Endothelial cell of umbilical vein (primary cell): ENCODE measurements around the gene COQ8A. TPM values are rescaled to one million over a fixed set of nuclear protein-coding genes. Genes with fewer than 3 reads are reported as not detected.

ENCODE experiments used
- BruUV-seq: library from RNA; stranded (reverse); fragments of 400-500 nt; replicated peaks from 2 replicates; lab custom pipeline; 2021; lab: Mats Ljungman, UMichigan
- CTCF ChIA-PET: fragments of 300-600, 350-600 bp; sonication (Branson Sonifier 250); formaldehyde crosslinking; loops from one replicate; lab custom pipeline; 2021; ENCODE audit warnings: antibody characterized with exemption, inconsistent platforms; lab: Charles Lee
- POLR2A ChIA-PET: fragments of 300-600, 350-600 bp; sonication (Branson Sonifier 250); formaldehyde crosslinking; loops from one replicate; lab custom pipeline; 2021; ENCODE audit warnings: antibody characterized with exemption, inconsistent platforms; lab: Charles Lee
- DNase-seq: peaks from one replicate; pipeline ENCODE4 v3.0.0-alpha.2; 2011; ENCODE audit warnings: low read depth, low spot score
- FAIRE-seq: peaks from 2 replicates; lab custom pipeline; 2011; peaks lifted over from hg19 to GRCh38; lab: Jason Lieb, UNC
- H2AFZ ChIP-seq: 2 replicates; pipeline ENCODE4 v1.6.0; 2012; ENCODE audit warnings: low read depth, low read length, control low read depth, inconsistent platforms
- H3K27ac ChIP-seq: 2 replicates; pipeline ENCODE4 v1.5.1; 2011; ENCODE audit warnings: low read depth, mild to moderate bottlenecking, control low read depth, low read length, moderate library complexity; ENCODE audit not compliant: insufficient read depth
- H3K27me3 ChIP-seq, 2 experiments: 2 replicates each; pipeline versions ENCODE4 v1.6.0 to v1.6.1; 2011; ENCODE audit warnings: low read length in 2 of 2, mixed read lengths in 1 of 2; ENCODE audit not compliant: control insufficient read depth in 2 of 2, insufficient read depth in 2 of 2
- H3K36me3 ChIP-seq, 2 experiments: 2 replicates in 1 of 2; 3 replicates in 1 of 2; pipeline ENCODE4 v1.5.1; 2011; ENCODE audit warnings: low read length in 2 of 2, mild to moderate bottlenecking in 1 of 2, moderate library complexity in 1 of 2; ENCODE audit not compliant: control insufficient read depth in 2 of 2, insufficient read depth in 2 of 2; ENCODE audit errors: extremely low read depth in 1 of 2
- H3K4me1 ChIP-seq: 3 replicates; pipeline ENCODE4 v1.5.1; 2011; ENCODE audit warnings: mild to moderate bottlenecking, low read length; ENCODE audit not compliant: control insufficient read depth, insufficient read depth; ENCODE audit errors: extremely low read depth
- H3K4me2 ChIP-seq: 2 replicates; pipeline ENCODE4 v1.6.1; 2011; ENCODE audit warnings: low read length, control low read depth, mixed read lengths; ENCODE audit not compliant: insufficient read depth
- H3K4me3 ChIP-seq, 3 experiments: fragments of 200-600 bp in 1 of 3; sonication (generic), shearing (Covaris generic) in 1 of 3; replicated peaks in 1 of 3; 2 replicates each; pipeline ENCODE4 v1.5.1; 2011 to 2016; ENCODE audit warnings: control low read depth in 3 of 3, low read length in 3 of 3, mild to moderate bottlenecking in 2 of 3, inconsistent platforms in 1 of 3, low read depth in 1 of 3, moderate library complexity in 1 of 3; ENCODE audit not compliant: insufficient read depth in 1 of 3
- H3K79me2 ChIP-seq: 2 replicates; pipeline ENCODE4 v1.6.0; 2012; ENCODE audit warnings: low read length, inconsistent platforms; ENCODE audit not compliant: control insufficient read depth, insufficient read depth
- H3K9ac ChIP-seq: replicated peaks from 2 replicates; pipeline ENCODE3; 2011; ENCODE audit warnings: low read length, control low read depth; ENCODE audit not compliant: insufficient read depth; ENCODE audit errors: extremely low read depth
- H3K9me1 ChIP-seq: replicated peaks from 3 replicates; pipeline ENCODE4 v1.6.0; 2011; ENCODE audit warnings: mild to moderate bottlenecking, low read length; ENCODE audit not compliant: control insufficient read depth, insufficient read depth; ENCODE audit errors: extremely low read depth
- H3K9me3 ChIP-seq: replicated peaks from 2 replicates; pipeline ENCODE4 v1.5.1; 2012; ENCODE audit warnings: low read length, inconsistent platforms; ENCODE audit not compliant: control insufficient read depth, insufficient read depth
- H4K20me1 ChIP-seq: replicated peaks from 2 replicates; pipeline ENCODE3; 2011; ENCODE audit warnings: mild to moderate bottlenecking, low read length; ENCODE audit not compliant: control insufficient read depth, insufficient read depth; ENCODE audit errors: extremely low read depth
- CTCF ChIP-seq, 2 donors: IDR thresholded peaks; 1 replicate in 1 of 2; 2 replicates in 1 of 2; pipeline ENCODE4 v1.5.1; 2011; ENCODE audit warnings: low read length in 2 of 2, mild to moderate bottlenecking in 2 of 2, moderate library complexity in 2 of 2, control low read depth in 1 of 2, inconsistent platforms in 1 of 2, low read depth in 1 of 2; ENCODE audit not compliant: insufficient read depth in 1 of 2; ENCODE audit errors: extremely low read depth in 1 of 2
- EZH2 ChIP-seq: IDR thresholded peaks from 2 replicates; pipeline ENCODE4 v1.6.1; 2012; ENCODE audit warnings: borderline replicate concordance, low read depth, mild to moderate bottlenecking, moderate library complexity, low read length, inconsistent platforms; ENCODE audit not compliant: severe bottlenecking
- FOS ChIP-seq: IDR thresholded peaks from 2 replicates; pipeline ENCODE4 v1.6.1; 2011; ENCODE audit warnings: mild to moderate bottlenecking, low read length, moderate library complexity, borderline replicate concordance; ENCODE audit not compliant: insufficient read depth
- GATA2 ChIP-seq: IDR thresholded peaks from 2 replicates; pipeline ENCODE4 v1.7.0; 2011; ENCODE audit warnings: low read depth, mild to moderate bottlenecking, moderate library complexity, mixed read lengths, low read length; ENCODE audit not compliant: insufficient read length, insufficient read depth
- JUN ChIP-seq: IDR thresholded peaks from 2 replicates; pipeline ENCODE4 v1.6.1; 2011; ENCODE audit warnings: borderline replicate concordance, low read depth; ENCODE audit not compliant: insufficient read length, insufficient read depth
- MAX ChIP-seq: IDR thresholded peaks from 2 replicates; pipeline ENCODE4 v1.6.1; 2011; ENCODE audit not compliant: insufficient read depth, insufficient read length
- MYC ChIP-seq: IDR thresholded peaks from one replicate; pipeline ENCODE4 v1.6.1; 2011; ENCODE audit warnings: mild to moderate bottlenecking, low read depth, low read length
- POLR2A ChIP-seq: IDR thresholded peaks from 2 replicates; pipeline ENCODE4 v1.6.1; 2012; ENCODE audit warnings: low read depth, mild to moderate bottlenecking, control low read depth, low read length
- POLR2AphosphoS5 ChIP-seq: IDR thresholded peaks from 2 replicates; pipeline ENCODE4 v1.6.1; 2012; ENCODE audit warnings: low read depth, mild to moderate bottlenecking, control low read depth, low read length, moderate library complexity; ENCODE audit not compliant: insufficient read depth
- dilution Hi-C: fragments of 300-500 bp; cut with MboI; formaldehyde crosslinking; loops from one replicate; pipeline ENCODE4 v1.15.0; 2019; ENCODE audit warnings: low sequenced_read_pairs; ENCODE audit not compliant: extremely low pct_ligation_motif_present
- intact Hi-C: fragments of 100-400 bp; cut with micrococcal nuclease; formaldehyde crosslinking; loops from one replicate; pipeline ENCODE4 v1.10.0; 2022
- polyA plus RNA-seq, 4 experiments: library from polyadenylated mRNA; depleted of rRNA in 3 of 4; stranded (reverse) in 3 of 4; unstranded in 1 of 4; fragments of >200 nt; gene quantifications; 2 replicates each; pipeline versions ENCODE4 v1.2.1 to v1.2.3, GENCODE V29; 2011 to 2012; ENCODE audit warnings: missing spikeins in 1 of 4
- total RNA-seq: library from RNA; stranded (reverse); gene quantifications from 2 replicates; pipeline ENCODE4 v1.2.3, GENCODE V29; 2021

The COQ8A gene
- total and polyA plus RNA-seq, 2 donors (not counting 3 experiments of a cell fraction or from before 2014, with no cell fraction given) = 6.8 to 9.4 TPM

- Histone ChIP-seq H3K36me3 (no peaks in the 10 kb centered on the region), H3K9ac (no peak overlapping the region), H3K27me3 (no peaks in the 10 kb centered on the region), H3K4me2 (no peak overlapping the region), H3K4me3 (no peak overlapping the region), H4K20me1 (no peaks in the 10 kb centered on the region), H3K4me1 (no peaks in the 10 kb centered on the region), H3K9me3 (no peaks in the 10 kb centered on the region), H3K27ac (no peak overlapping the region), H3K79me2 (no peaks in the 10 kb centered on the region), H2AFZ (no peak overlapping the region), H3K9me1 (no peaks in the 10 kb centered on the region)
- ChIA-PET CTCF (interaction anchor here (1.1 to 1.3 kb wide), 2 partner anchors 9 to 11 kb away, joined by 3 to 6 read pairs; no protein-coding TSS in a partner anchor), POLR2A (no interaction called here)
- FAIRE-seq = no peak
- no peak for DNase-seq
- no peak for TF ChIP-seq MAX
- no peak for TF ChIP-seq GATA2
- TF ChIP-seq FOS = no peak
- TF ChIP-seq MYC = no peak
- no peak for TF ChIP-seq EZH2
- no TSS peak for BruUV-seq
- dilution Hi-C loops = no loop called here
- intact Hi-C loops = no loop called here
Measured at GRCh38 chr1:226903819-226904716, 36.0 kb upstream of the COQ8A start.

GRCh38 chr1:226904772-226905171 is 35.3 kb upstream of the COQ8A start:
- CTCF ChIA-PET = interaction anchor here (1.3 kb wide), 1 partner anchor 8 kb away, joined by 6 read pairs; no protein-coding TSS in a partner anchor

More at GRCh38 chr1:226904772-226905171, 35.3 kb upstream of the COQ8A start:
- no peak for DNase-seq
- H3K36me3 ChIP-seq = no peaks in the 10 kb centered on the region
- POLR2A ChIA-PET = no interaction called here
- intact Hi-C loops = no loop called here
- no peaks in the 10 kb centered on the region for H3K4me1 ChIP-seq
- H3K27me3 ChIP-seq = no peaks in the 10 kb centered on the region
- no peak overlapping the region for H3K9ac ChIP-seq
- H3K9me1 ChIP-seq = no peaks in the 10 kb centered on the region
- TF ChIP-seq MYC = no peak
- TF ChIP-seq FOS = no peak
- TF ChIP-seq POLR2A = no peak
- TF ChIP-seq GATA2 = no peak
- TF ChIP-seq CTCF (IDR thresholded peaks at IDR 0.05; ENCODE audit: extremely low read depth in 1 of 2, insufficient read depth in 1 of 2, low read depth in 1 of 2, low read length in 2 of 2) = no peak
- no peak for TF ChIP-seq EZH2
- TF ChIP-seq JUN = no peak
- TF ChIP-seq POLR2AphosphoS5 = no peak
- no peak for TF ChIP-seq MAX
- BruUV-seq = no TSS peak
- no peaks in the 10 kb centered on the region for H4K20me1 ChIP-seq
- FAIRE-seq = no peak
- no peak overlapping the region for H3K4me3 ChIP-seq
- no peak overlapping the region for H2AFZ ChIP-seq
- no peak overlapping the region for H3K4me2 ChIP-seq
- dilution Hi-C loops = no loop called here
- no peaks in the 10 kb centered on the region for H3K9me3 ChIP-seq
- no peaks in the 10 kb centered on the region for H3K79me2 ChIP-seq
- H3K27ac ChIP-seq = no peak overlapping the region
